ENCODE measurements around the gene CDC20B.

CDC20B gene

GRCh38 chr5:55187370-55187769, 14.4 kb upstream of the CDC20B start:
- no peaks in the 10 kb centered on the region for H3K79me2 ChIP-seq (ENCODE audit: control insufficient read depth, insufficient read depth, low read length, unreplicated experiment)
- no peaks in the 10 kb centered on the region for H3K36me3 ChIP-seq (ENCODE audit: insufficient read depth, low read length)
- H3K27me3 ChIP-seq (ENCODE audit: insufficient read depth, low read length): peaks cover 44% of the 10 kb centered on the region

DNA sequence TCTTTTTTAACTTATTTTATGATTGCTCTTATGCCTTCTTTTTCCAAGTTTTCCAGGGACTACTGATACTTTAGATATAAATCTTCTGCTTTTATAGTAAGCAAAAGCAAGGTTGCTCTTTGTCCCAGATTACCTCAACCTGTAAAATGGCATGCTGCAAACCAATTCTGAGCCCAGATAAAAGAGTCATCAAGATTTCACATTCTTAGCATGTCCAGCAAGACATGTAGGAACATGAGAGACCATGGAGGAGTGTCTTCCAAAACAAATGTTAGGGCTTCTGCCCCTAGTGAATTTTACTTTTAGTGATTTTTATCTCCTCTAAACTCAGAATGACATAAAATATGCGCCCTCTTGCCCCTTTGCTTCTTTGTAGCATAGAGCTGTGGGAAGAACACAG, 7.0 kb upstream of the CDC20B start:
- no peaks in the 10 kb centered on the region for H3K4me1 ChIP-seq (ENCODE audit: control insufficient read depth, insufficient read depth, low read length, unreplicated experiment)
- no peaks in the 10 kb centered on the region for H3K79me2 ChIP-seq (ENCODE audit: control insufficient read depth, insufficient read depth, low read length, unreplicated experiment)
- H3K27ac ChIP-seq (ENCODE audit: low read depth, low read length): no peak overlapping the region
- peaks cover 87% of the 10 kb centered on the region for H3K27me3 ChIP-seq (ENCODE audit: insufficient read depth, low read length)
- H3K4me3 ChIP-seq (ENCODE audit: low read depth, low read length): no peak overlapping the region
- H2AFZ ChIP-seq (ENCODE audit: low read length, unreplicated experiment): no peak overlapping the region
- H3K36me3 ChIP-seq (ENCODE audit: insufficient read depth, low read length): no peaks in the 10 kb centered on the region

More at GRCh38 chr5:55187370-55187769, 14.4 kb upstream of the CDC20B start:
- Histone ChIP-seq H2AFZ (ENCODE audit: low read length, unreplicated experiment) (no peak overlapping the region), H3K27ac (ENCODE audit: low read depth, low read length) (no peak overlapping the region), H3K4me3 (ENCODE audit: low read depth, low read length) (no peak overlapping the region), H3K4me1 (ENCODE audit: control insufficient read depth, insufficient read depth, low read length, unreplicated experiment) (no peaks in the 10 kb centered on the region)

- peak overlapping the region; percentile 65 for H3K4me3 ChIP-seq (ENCODE audit: low read depth, low read length)
- H3K4me1 ChIP-seq (ENCODE audit: control insufficient read depth, insufficient read depth, low read length, unreplicated experiment): peaks cover 8% of the 10 kb centered on the region
- no peaks in the 10 kb centered on the region for H3K36me3 ChIP-seq (ENCODE audit: insufficient read depth, low read length)
- H2AFZ ChIP-seq (ENCODE audit: low read length, unreplicated experiment): no peak overlapping the region
- H3K79me2 ChIP-seq (ENCODE audit: control insufficient read depth, insufficient read depth, low read length, unreplicated experiment): no peaks in the 10 kb centered on the region
- H3K27me3 ChIP-seq (ENCODE audit: insufficient read depth, low read length): peaks cover 85% of the 10 kb centered on the region
- no peak overlapping the region for H3K27ac ChIP-seq (ENCODE audit: low read depth, low read length)
Observed at GRCh38 chr5:55177078-55177477, 4.1 kb upstream of the CDC20B start.

DNA sequence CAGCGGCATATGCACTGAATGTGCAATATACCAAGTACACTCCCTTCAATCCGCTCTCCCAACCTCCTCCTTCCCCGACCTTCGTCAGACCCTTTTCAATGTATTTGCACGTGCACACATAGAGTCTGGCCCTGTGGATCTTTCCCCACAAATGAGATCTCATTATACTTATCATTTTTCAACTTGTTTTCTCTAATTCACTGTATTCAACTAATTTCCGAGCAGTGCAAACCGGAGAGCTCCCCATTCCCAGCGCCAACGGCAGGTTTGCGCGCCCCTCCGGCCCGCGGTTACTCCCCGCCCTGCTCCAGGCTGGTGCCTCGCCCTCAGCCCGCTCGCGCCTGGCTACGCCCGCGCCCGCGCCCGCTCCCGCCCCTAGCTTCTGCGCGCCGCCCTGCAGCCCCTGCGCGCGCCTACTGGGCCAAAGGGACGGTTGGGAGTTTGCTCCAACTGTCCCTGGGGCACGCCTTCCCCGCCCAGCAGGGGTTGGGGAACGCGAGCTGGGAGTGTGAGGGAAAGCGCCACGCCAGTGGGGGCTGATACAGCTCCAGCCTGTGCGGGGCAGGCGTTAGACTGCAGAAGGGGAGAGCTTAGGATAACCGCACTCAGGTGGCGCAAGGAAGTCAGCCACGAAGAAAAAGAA, 3.3 kb upstream of the CDC20B start:
- H3K27ac ChIP-seq (ENCODE audit: low read depth, low read length): no peak overlapping the region
- no peaks in the 10 kb centered on the region for H3K36me3 ChIP-seq (ENCODE audit: insufficient read depth, low read length)
- peaks cover 8% of the 10 kb centered on the region for H3K4me1 ChIP-seq (ENCODE audit: control insufficient read depth, insufficient read depth, low read length, unreplicated experiment)
- peaks cover 77% of the 10 kb centered on the region for H3K27me3 ChIP-seq (ENCODE audit: insufficient read depth, low read length)
- no peak overlapping the region for H2AFZ ChIP-seq (ENCODE audit: low read length, unreplicated experiment)
- H3K79me2 ChIP-seq (ENCODE audit: control insufficient read depth, insufficient read depth, low read length, unreplicated experiment): no peaks in the 10 kb centered on the region
- H3K4me3 ChIP-seq (ENCODE audit: low read depth, low read length): peak overlapping the region; percentile 65

- H3K79me2 ChIP-seq (ENCODE audit: control insufficient read depth, insufficient read depth, low read length, unreplicated experiment): no peaks in the 10 kb centered on the region
- H2AFZ ChIP-seq (ENCODE audit: low read length, unreplicated experiment): no peak overlapping the region
- no peak overlapping the region for H3K27ac ChIP-seq (ENCODE audit: low read depth, low read length)
- H3K4me1 ChIP-seq (ENCODE audit: control insufficient read depth, insufficient read depth, low read length, unreplicated experiment): peaks cover 8% of the 10 kb centered on the region
- H3K27me3 ChIP-seq (ENCODE audit: insufficient read depth, low read length): peaks cover 72% of the 10 kb centered on the region
- H3K36me3 ChIP-seq (ENCODE audit: insufficient read depth, low read length): no peaks in the 10 kb centered on the region
- H3K4me3 ChIP-seq (ENCODE audit: low read depth, low read length): peak overlapping the region; percentile 65
Observed at GRCh38 chr5:55175781-55176175, 2.8 kb upstream of the CDC20B start.

DNA sequence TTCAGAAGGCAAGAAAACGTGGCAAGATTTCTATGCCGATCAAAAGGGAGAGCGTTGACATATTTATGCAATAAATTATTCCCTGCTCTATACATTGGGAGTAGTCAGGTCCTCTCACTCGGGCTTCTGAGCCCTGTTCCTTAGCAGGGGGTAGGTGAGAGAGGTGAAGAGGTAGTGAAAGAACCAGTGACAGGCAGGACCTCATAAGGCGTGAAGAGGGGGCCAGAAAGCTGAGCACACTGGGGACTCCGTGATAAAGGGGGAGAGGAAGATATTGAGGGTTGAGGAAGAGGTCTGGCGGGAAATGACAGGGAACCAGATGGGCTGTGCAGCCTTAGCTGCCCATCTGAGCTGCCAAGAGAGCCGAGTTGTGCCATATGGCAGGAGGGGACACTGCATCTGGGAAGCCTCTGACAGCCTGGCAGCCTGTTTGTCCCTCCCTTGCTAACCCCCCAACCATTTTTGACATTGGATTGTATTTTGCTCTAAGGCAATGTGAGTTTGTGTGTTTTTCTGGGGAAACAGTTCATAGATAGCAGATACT, 782 bp upstream of the CDC20B start:
- Histone ChIP-seq H3K36me3 (ENCODE audit: insufficient read depth, low read length) (no peaks in the 10 kb centered on the region), H3K4me3 (ENCODE audit: low read depth, low read length) (peak overlapping the region; percentile 79), H3K27me3 (ENCODE audit: insufficient read depth, low read length) (peaks cover 52% of the 10 kb centered on the region), H2AFZ (ENCODE audit: low read length, unreplicated experiment) (peak overlapping the region; percentile 72), H3K4me1 (ENCODE audit: control insufficient read depth, insufficient read depth, low read length, unreplicated experiment) (peaks cover 12% of the 10 kb centered on the region), H3K79me2 (ENCODE audit: control insufficient read depth, insufficient read depth, low read length, unreplicated experiment) (no peaks in the 10 kb centered on the region), H3K27ac (ENCODE audit: low read depth, low read length) (no peak overlapping the region)

DNA sequence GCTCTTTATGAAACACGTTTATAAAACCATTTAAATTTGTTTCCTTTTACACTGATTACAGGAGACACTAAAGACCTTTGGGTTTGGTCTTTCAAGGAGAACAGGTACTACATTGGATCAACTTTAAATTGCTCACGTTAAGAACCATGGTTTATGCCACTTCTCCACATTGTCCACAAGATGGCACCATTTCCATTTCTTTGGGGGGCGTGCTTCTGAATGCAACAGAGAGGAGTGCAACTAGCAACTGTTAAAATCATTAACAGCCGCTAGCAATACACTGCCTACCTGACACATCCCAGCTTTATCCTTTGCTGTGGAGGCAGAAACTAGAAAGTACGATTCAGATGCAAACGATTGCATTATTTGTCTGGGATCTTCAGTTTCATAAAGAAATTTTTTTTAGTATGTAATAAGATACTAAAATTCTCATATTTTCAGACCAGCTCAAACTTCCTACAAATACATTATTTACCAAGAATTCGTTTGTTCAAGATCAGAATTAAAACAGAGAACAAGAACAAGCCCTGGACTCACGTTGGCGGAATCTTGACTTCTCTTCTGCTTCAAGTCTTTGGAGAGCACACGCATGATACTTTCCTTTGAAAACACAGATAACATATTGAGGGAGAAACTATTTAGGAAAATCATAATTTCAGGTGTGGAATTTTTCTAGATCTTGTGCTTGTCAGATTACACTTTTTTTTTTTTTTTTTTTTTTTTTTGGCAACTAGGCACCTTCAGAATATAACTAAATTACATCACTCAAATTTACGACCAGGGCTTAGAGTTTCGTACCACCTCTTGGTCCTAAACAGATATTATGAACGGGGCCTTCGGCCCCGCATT, 702 bp downstream of the CDC20B start:
- Histone ChIP-seq H3K27me3 (ENCODE audit: insufficient read depth, low read length) (peaks cover 38% of the 10 kb centered on the region), H3K79me2 (ENCODE audit: control insufficient read depth, insufficient read depth, low read length, unreplicated experiment) (no peaks in the 10 kb centered on the region), H2AFZ (ENCODE audit: low read length, unreplicated experiment) (peak overlapping the region; percentile 98), H3K4me1 (ENCODE audit: control insufficient read depth, insufficient read depth, low read length, unreplicated experiment) (peaks cover 12% of the 10 kb centered on the region), H3K27ac (ENCODE audit: low read depth, low read length) (no peak overlapping the region), H3K4me3 (ENCODE audit: low read depth, low read length) (peak overlapping the region; percentile 79), H3K36me3 (ENCODE audit: insufficient read depth, low read length) (no peaks in the 10 kb centered on the region)

DNA sequence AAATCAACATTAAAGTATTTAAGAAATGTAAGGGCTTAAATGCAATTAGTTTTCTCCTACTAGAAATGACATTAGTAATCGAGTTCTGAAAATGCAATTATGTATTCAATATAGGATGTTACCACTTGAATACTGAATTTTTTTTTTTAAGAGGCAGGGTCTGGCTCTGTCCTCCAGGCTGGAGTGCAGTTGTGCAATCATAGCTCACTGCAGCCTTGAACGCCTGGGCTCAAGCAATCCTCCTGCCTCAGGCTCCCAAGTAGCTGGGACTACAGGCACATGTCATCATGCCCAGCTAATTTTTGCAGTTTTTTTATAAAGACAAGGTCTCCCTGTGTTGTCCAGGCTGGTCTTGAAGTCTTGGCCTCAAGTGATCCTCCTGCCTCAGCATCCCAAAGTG, 1.5 kb downstream of the CDC20B start:
- peaks cover 30% of the 10 kb centered on the region for H3K27me3 ChIP-seq (ENCODE audit: insufficient read depth, low read length)

DNA sequence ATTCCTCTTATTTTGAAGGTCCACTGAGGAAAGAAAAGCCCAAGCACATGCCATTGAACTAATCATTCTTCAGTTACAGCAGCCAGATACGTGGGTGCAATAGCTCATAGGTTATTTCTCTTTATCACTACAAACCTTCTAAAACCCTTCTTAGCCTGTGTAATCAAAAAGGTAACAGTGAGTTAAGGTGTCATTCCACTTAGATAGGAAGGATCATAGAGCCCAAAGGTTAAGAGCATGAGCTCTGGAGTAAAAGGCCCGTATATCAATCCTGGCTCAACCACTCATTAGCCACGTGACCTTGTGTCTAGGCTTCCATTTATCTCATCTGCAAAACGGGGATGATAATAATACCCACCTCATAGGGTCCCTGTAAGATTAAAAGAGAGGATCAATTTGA, 10.3 kb downstream of the CDC20B start:
- Histone ChIP-seq H3K27ac (ENCODE audit: low read depth, low read length) (no peak overlapping the region), H3K27me3 (ENCODE audit: insufficient read depth, low read length) (no peaks in the 10 kb centered on the region), H3K4me3 (ENCODE audit: low read depth, low read length) (no peak overlapping the region), H3K79me2 (ENCODE audit: control insufficient read depth, insufficient read depth, low read length, unreplicated experiment) (peaks cover 30% of the 10 kb centered on the region), H3K36me3 (ENCODE audit: insufficient read depth, low read length) (peaks cover 25% of the 10 kb centered on the region), H3K4me1 (ENCODE audit: control insufficient read depth, insufficient read depth, low read length, unreplicated experiment) (peaks cover 9% of the 10 kb centered on the region), H2AFZ (ENCODE audit: low read length, unreplicated experiment) (no peak overlapping the region)

More for the DNA sequence above, 1.5 kb downstream of the CDC20B start:
- peaks cover 12% of the 10 kb centered on the region for H3K4me1 ChIP-seq (ENCODE audit: control insufficient read depth, insufficient read depth, low read length, unreplicated experiment)
- H3K4me3 ChIP-seq (ENCODE audit: low read depth, low read length): no peak overlapping the region
- H2AFZ ChIP-seq (ENCODE audit: low read length, unreplicated experiment): no peak overlapping the region
- H3K27ac ChIP-seq (ENCODE audit: low read depth, low read length): no peak overlapping the region
- no peaks in the 10 kb centered on the region for H3K36me3 ChIP-seq (ENCODE audit: insufficient read depth, low read length)
- no peaks in the 10 kb centered on the region for H3K79me2 ChIP-seq (ENCODE audit: control insufficient read depth, insufficient read depth, low read length, unreplicated experiment)

GRCh38 chr5:55160493-55161209, 12.3 kb downstream of the CDC20B start:
- peak overlapping the region; percentile 80 for H3K27ac ChIP-seq (ENCODE audit: low read depth, low read length)
- peak overlapping the region; percentile 73 for H2AFZ ChIP-seq (ENCODE audit: low read length, unreplicated experiment)
- H3K4me3 ChIP-seq (ENCODE audit: low read depth, low read length): peak overlapping the region; percentile 86

More at GRCh38 chr5:55160493-55161209, 12.3 kb downstream of the CDC20B start:
- no peaks in the 10 kb centered on the region for H3K27me3 ChIP-seq (ENCODE audit: insufficient read depth, low read length)
- H3K36me3 ChIP-seq (ENCODE audit: insufficient read depth, low read length): peaks cover 25% of the 10 kb centered on the region
- H3K4me1 ChIP-seq (ENCODE audit: control insufficient read depth, insufficient read depth, low read length, unreplicated experiment): peaks cover 9% of the 10 kb centered on the region
- H3K79me2 ChIP-seq (ENCODE audit: control insufficient read depth, insufficient read depth, low read length, unreplicated experiment): peaks cover 30% of the 10 kb centered on the region
